ENCODE measurements around the gene ROR2.

DNA sequence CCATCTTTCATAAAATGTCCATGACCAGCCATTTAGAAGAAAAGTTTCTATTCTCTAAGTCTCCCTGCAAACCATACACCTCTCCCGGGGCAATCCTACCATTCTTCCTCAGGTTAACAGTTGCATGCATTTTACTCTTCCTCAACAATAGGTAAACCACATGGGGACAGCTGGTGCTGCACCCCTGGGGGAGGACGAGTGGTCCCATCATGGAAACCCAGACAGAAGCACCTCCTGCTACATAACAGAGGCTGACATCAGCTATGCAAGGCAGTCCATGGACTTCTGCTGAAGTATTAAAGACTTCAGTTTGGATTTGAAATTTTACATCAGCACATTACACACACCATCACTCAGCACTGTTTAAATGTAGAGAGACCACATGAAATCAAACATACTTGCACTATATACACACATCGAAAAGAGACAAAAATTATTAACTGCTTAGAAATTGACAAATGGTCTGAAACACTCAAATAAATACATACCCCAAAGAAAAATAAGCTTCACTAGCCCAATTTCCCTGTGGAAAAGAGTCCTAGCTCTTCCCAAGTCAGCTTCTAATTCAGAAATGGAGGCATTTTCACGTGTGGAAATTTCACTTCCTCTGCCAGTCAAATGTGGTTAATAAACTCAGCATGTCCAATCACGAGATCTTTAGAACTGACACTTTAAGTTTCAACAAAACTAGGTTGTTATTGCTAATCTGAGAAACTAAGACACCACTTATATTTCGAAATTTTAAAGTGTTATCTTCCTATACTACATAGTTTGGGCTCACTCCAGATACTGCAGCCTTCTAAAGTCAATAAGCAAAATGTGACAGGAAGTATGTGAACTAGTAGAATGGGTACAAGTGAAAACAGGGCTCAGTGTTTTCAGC lies 173.4 kb downstream of the ROR2 start:
- TF ChIP-seq ELF4 (IDR thresholded peaks at IDR 0.05): no peak
- no peak for TF ChIP-seq SUZ12 (IDR thresholded peaks at IDR 0.05)
- TF ChIP-seq HDGF (IDR thresholded peaks at IDR 0.05; ENCODE audit: borderline replicate concordance): no peak
- no peak for TF ChIP-seq CTBP1 (IDR thresholded peaks at IDR 0.05; ENCODE audit: borderline replicate concordance)
- TF ChIP-seq FOXM1 (IDR thresholded peaks at IDR 0.05; ENCODE audit: borderline replicate concordance): no peak
- TF ChIP-seq, protein P1, sequence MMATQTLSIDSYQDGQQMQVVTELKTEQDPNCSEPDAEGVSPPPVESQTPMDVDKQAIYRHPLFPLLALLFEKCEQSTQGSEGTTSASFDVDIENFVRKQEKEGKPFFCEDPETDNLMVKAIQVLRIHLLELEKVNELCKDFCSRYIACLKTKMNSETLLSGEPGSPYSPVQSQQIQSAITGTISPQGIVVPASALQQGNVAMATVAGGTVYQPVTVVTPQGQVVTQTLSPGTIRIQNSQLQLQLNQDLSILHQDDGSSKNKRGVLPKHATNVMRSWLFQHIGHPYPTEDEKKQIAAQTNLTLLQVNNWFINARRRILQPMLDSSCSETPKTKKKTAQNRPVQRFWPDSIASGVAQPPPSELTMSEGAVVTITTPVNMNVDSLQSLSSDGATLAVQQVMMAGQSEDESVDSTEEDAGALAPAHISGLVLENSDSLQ (IDR thresholded peaks at IDR 0.05): no peak
- TF ChIP-seq FOXK2 (IDR thresholded peaks at IDR 0.05): no peak
- no peak for TF ChIP-seq ARNT (IDR thresholded peaks at IDR 0.05)
- TF ChIP-seq FOXA1 (IDR thresholded peaks at IDR 0.05): no peak

All from HEK293T (cell line).